Measurements from ENCODE around the gene ACTBL2. TPM values are rescaled to one million over a fixed set of nuclear protein-coding genes. Genes with fewer than 3 reads are reported as not detected.

Gene ACTBL2
- total RNA-seq, 1 donor from 2014 or later, result 11.8 TPM

- H3K27ac ChIP-seq (ENCODE audit: low read depth, low read length), result no peak overlapping the region
- no peaks in the 10 kb centered on the region for H4K20me1 ChIP-seq (ENCODE audit: insufficient read depth, low read length)
- Mint-ChIP-seq H3K27ac (ENCODE audit: unreplicated experiment) (no peak overlapping the region), H3K36me3 (ENCODE audit: low read depth, unreplicated experiment) (no peaks in the 10 kb centered on the region), H3K4me1 (ENCODE audit: low read depth, unreplicated experiment) (peaks cover 23% of the 10 kb centered on the region), H3K4me3 (ENCODE audit: unreplicated experiment) (no peak overlapping the region), H3K27me3 (ENCODE audit: low read depth, unreplicated experiment) (no peaks in the 10 kb centered on the region), H3K9me3 (ENCODE audit: unreplicated experiment) (no peaks in the 10 kb centered on the region)
- H3K4me3 ChIP-seq (ENCODE audit: insufficient read depth, low read depth, low read length), result no peak overlapping the region
- no peaks in the 10 kb centered on the region for H3K9me3 ChIP-seq (ENCODE audit: insufficient read depth, low read depth, low read length)
- no peak overlapping the region for H2AFZ ChIP-seq (ENCODE audit: low read depth, low read length)
- TF ChIP-seq, protein P1, sequence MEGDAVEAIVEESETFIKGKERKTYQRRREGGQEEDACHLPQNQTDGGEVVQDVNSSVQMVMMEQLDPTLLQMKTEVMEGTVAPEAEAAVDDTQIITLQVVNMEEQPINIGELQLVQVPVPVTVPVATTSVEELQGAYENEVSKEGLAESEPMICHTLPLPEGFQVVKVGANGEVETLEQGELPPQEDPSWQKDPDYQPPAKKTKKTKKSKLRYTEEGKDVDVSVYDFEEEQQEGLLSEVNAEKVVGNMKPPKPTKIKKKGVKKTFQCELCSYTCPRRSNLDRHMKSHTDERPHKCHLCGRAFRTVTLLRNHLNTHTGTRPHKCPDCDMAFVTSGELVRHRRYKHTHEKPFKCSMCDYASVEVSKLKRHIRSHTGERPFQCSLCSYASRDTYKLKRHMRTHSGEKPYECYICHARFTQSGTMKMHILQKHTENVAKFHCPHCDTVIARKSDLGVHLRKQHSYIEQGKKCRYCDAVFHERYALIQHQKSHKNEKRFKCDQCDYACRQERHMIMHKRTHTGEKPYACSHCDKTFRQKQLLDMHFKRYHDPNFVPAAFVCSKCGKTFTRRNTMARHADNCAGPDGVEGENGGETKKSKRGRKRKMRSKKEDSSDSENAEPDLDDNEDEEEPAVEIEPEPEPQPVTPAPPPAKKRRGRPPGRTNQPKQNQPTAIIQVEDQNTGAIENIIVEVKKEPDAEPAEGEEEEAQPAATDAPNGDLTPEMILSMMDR (IDR thresholded peaks at IDR 0.05; ENCODE audit: insufficient read depth, low read depth, low read length), result no peak
- TF ChIP-seq EZH2 (IDR thresholded peaks at IDR 0.05; ENCODE audit: insufficient read depth, low read length), result no peak
- no peaks in the 10 kb centered on the region for H3K36me3 ChIP-seq (ENCODE audit: insufficient read depth, low read length)
- H3K4me2 ChIP-seq (ENCODE audit: low read length), result no peak overlapping the region
- FAIRE-seq (no peak), DNase-seq (ENCODE audit: low read depth) (no peak)
- H3K9ac ChIP-seq (ENCODE audit: low read length), result no peak overlapping the region
- no peaks in the 10 kb centered on the region for H3K79me2 ChIP-seq (ENCODE audit: insufficient read depth, low read length)
- no peaks in the 10 kb centered on the region for H3K27me3 ChIP-seq (ENCODE audit: insufficient read depth, low read length)
- peaks cover 15% of the 10 kb centered on the region for H3K4me1 ChIP-seq (ENCODE audit: insufficient read depth, low read length)
Measured at GRCh38 chr5:57448287-57448686, 34.3 kb downstream of the ACTBL2 start.

DNA sequence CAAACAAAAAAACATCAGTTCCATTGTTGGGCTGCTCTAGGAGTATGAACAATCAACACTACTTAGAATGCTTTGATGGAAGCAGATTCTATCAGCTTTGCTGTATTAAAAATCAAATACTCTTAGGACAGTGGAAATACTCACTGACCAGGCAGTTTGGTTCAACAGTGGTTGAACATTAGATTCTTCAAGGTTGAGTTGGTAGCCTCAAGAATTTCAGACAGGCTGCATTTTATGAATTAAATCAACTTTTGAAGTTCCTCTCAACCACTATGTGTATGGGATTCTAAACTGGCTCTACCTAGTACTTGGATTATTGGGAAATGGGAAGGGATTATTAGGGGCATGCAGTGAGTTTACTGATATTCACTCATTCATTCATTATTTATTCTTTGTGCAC is 35.0 kb downstream of the ACTBL2 start:
- Mint-ChIP-seq H3K4me3 (ENCODE audit: unreplicated experiment) (no peak overlapping the region), H3K9me3 (ENCODE audit: unreplicated experiment) (no peaks in the 10 kb centered on the region), H3K4me1 (ENCODE audit: low read depth, unreplicated experiment) (peaks cover 26% of the 10 kb centered on the region), H3K36me3 (ENCODE audit: low read depth, unreplicated experiment) (no peaks in the 10 kb centered on the region), H3K27ac (ENCODE audit: unreplicated experiment) (no peak overlapping the region), H3K27me3 (ENCODE audit: low read depth, unreplicated experiment) (no peaks in the 10 kb centered on the region)
- H2AFZ ChIP-seq (ENCODE audit: low read depth, low read length), result no peak overlapping the region
- no peaks in the 10 kb centered on the region for H3K36me3 ChIP-seq (ENCODE audit: insufficient read depth, low read length)
- FAIRE-seq, result peak; percentile 56
- peaks cover 17% of the 10 kb centered on the region for H3K4me1 ChIP-seq (ENCODE audit: insufficient read depth, low read length)
- no peaks in the 10 kb centered on the region for H4K20me1 ChIP-seq (ENCODE audit: insufficient read depth, low read length)
- no peak overlapping the region for H3K9ac ChIP-seq (ENCODE audit: low read length)
- DNase-seq (ENCODE audit: low read depth), result peak; percentile 82
- H3K27me3 ChIP-seq (ENCODE audit: insufficient read depth, low read length), result no peaks in the 10 kb centered on the region
- no peaks in the 10 kb centered on the region for H3K79me2 ChIP-seq (ENCODE audit: insufficient read depth, low read length)
- no peaks in the 10 kb centered on the region for H3K9me3 ChIP-seq (ENCODE audit: insufficient read depth, low read depth, low read length)
- TF ChIP-seq, protein P1 (IDR thresholded peaks at IDR 0.05; ENCODE audit: insufficient read depth, low read depth, low read length), result no peak
- no peak for TF ChIP-seq EZH2 (IDR thresholded peaks at IDR 0.05; ENCODE audit: insufficient read depth, low read length)
- no peak overlapping the region for H3K27ac ChIP-seq (ENCODE audit: low read depth, low read length)
- H3K4me2 ChIP-seq (ENCODE audit: low read length), result no peak overlapping the region
- H3K4me3 ChIP-seq (ENCODE audit: insufficient read depth, low read depth, low read length), result no peak overlapping the region

- Histone ChIP-seq H3K79me2 (ENCODE audit: insufficient read depth, low read length) (no peaks in the 10 kb centered on the region), H3K4me1 (ENCODE audit: insufficient read depth, low read length) (peaks cover 21% of the 10 kb centered on the region), H2AFZ (ENCODE audit: low read depth, low read length) (no peak overlapping the region), H3K36me3 (ENCODE audit: insufficient read depth, low read length) (no peaks in the 10 kb centered on the region), H3K4me2 (ENCODE audit: low read length) (no peak overlapping the region), H3K27ac (ENCODE audit: low read depth, low read length) (no peak overlapping the region), H3K4me3 (ENCODE audit: insufficient read depth, low read depth, low read length) (no peak overlapping the region), H3K9me3 (ENCODE audit: insufficient read depth, low read depth, low read length) (no peaks in the 10 kb centered on the region), H3K9ac (ENCODE audit: low read length) (no peak overlapping the region), H4K20me1 (ENCODE audit: insufficient read depth, low read length) (no peaks in the 10 kb centered on the region), H3K27me3 (ENCODE audit: insufficient read depth, low read length) (no peaks in the 10 kb centered on the region)
- Mint-ChIP-seq H3K4me3 (ENCODE audit: unreplicated experiment) (no peak overlapping the region), H3K36me3 (ENCODE audit: low read depth, unreplicated experiment) (no peaks in the 10 kb centered on the region), H3K4me1 (ENCODE audit: low read depth, unreplicated experiment) (peaks cover 33% of the 10 kb centered on the region), H3K27ac (ENCODE audit: unreplicated experiment) (no peak overlapping the region), H3K9me3 (ENCODE audit: unreplicated experiment) (no peaks in the 10 kb centered on the region), H3K27me3 (ENCODE audit: low read depth, unreplicated experiment) (no peaks in the 10 kb centered on the region)
- no peak for FAIRE-seq
- DNase-seq (ENCODE audit: low read depth), result no peak
- TF ChIP-seq, protein P1 (IDR thresholded peaks at IDR 0.05; ENCODE audit: insufficient read depth, low read depth, low read length), result no peak
- no peak for TF ChIP-seq EZH2 (IDR thresholded peaks at IDR 0.05; ENCODE audit: insufficient read depth, low read length)
Measured at GRCh38 chr5:57446966-57447365, 35.6 kb downstream of the ACTBL2 start.
